ENCODE data around the gene PABPN1.
"Not testable (repeated sequence)": the region's sequence is repeated elsewhere in the genome, so short reads cannot be mapped to it uniquely, and the experiment has no call there.

The PABPN1 gene, protein sequence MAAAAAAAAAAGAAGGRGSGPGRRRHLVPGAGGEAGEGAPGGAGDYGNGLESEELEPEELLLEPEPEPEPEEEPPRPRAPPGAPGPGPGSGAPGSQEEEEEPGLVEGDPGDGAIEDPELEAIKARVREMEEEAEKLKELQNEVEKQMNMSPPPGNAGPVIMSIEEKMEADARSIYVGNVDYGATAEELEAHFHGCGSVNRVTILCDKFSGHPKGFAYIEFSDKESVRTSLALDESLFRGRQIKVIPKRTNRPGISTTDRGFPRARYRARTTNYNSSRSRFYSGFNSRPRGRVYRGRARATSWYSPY

DNA sequence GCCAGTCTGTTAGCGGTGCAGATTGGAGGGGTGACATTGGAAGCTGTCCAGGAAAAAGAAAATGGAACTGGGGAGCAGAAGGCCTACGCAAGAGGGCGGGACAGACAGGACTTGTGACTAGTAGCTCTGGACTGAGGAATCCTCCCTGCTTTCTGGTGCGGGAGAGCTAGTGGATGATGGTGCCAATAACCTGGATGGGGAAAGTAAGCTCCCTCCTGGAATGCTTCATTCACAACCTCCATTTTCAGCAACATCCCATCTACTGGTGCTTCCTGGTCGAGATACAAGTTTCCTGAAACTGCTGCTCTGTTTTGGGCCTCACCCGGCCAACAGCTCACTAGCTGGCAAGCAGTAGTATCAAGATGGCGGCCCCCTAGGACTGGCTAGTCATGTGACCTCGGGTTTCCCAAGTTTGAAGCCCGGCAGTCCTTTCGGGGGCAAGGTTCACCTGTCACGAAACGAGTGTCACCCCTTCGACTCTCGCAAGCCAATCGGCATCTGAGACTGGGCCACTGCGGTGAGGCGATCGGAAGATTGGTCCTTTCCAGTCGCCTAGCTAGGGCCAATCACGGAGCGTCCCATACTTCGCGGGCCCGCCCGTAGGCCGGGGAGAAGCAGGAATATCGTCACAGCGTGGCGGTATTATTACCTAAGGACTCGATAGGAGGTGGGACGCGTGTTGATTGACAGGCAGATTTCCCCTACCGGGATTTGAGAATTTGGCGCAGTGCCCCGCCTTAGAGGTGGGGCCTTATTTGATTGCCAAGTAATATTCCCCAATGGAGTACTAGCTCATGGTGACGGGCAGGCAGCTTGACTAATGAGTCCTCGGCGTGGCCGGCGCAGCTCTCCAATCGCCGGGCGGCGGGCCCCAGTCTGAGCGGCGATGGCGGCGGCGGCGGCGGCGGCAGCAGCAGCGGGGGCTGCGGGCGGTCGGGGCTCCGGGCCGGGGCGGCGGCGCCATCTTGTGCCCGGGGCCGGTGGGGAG, at the start of gene PABPN1:
TSS of gene PABPN1 (plus strand) at position 874 of the 988 bp plus-strand sequence. CDS start at position 887, 13 bp downstream.
- DNase-seq = peak; percentile 98 to 100

DNA sequence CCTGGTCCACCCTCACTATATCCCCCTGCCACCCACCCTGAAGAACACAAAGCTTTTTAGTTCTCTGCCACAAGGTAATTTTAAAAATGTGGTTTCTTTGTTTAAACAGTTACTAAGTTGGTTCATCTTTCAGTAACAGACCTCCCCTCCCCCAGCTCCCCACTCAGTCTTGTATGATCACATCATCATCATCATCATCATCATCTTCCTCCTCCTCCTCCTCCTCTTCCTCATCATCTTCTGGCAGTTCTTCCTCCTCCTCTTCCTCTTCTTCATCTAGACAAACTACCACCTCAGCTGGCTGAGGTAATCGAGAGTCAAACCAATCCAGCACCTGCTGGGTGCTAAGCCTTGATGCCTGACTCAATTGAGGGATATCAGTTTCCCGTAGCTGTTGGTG, 45.8 kb upstream of the PABPN1 start:
- no peak for DNase-seq

DNA sequence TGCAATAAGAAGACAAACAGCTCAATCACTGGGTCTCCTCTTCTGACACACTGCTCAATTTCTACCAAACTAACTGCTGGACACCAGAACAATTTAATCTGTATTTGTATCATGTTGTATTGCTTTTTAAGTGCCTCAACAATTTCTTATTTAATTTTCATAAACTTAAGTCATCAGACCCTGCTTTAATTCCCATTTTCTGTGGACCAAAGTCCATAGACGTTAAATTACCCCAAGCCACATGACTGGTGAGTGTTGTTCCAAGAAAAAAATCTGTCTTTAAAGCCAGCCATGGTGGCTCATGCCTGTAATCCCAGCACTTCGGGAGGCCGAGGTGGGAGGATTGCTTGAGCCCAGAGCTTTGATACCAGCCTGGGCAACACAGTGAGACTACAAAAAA, 44.1 kb upstream of the PABPN1 start:
- DNase-seq = no peak

DNA sequence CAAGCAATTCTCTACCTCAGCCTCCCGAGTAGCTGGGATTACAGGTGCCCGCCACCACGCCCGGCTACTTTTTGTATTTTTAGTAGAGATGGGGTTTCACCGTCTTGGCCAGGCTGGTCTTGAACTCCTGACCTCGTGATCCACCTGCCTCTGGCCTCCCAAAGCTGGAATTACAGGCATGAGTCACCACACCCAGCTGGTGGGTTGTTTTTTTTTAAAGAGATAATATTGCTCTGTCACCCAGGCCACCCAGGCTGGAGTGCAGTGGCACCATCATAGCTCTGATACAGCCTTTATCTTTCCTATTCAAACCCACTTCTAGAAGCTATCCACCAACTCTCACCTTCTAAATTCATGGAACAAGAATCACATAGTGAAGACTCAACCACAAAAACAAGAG, 43.3 kb upstream of the PABPN1 start:
- DNase-seq = not testable (repeated sequence)

DNA sequence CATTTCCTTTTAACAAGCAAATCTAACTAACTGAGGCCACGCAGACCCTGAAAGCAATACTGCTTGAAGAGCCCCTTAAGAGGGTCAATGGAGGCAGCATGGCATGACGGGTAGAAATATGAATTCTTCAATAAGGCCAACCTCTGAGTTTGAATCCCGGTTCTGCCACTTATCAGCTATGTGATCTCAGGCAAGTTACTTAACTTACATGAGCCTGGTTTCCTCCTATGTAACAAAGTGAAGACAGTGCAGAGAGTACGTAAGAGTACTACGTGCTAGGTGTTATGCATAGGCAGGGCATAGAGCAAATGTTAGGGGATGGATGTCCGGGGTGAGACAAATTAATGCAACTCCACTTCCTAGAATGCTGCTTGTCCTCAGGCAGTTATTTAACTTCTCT, 40.0 kb upstream of the PABPN1 start:
- DNase-seq = no peak

DNA sequence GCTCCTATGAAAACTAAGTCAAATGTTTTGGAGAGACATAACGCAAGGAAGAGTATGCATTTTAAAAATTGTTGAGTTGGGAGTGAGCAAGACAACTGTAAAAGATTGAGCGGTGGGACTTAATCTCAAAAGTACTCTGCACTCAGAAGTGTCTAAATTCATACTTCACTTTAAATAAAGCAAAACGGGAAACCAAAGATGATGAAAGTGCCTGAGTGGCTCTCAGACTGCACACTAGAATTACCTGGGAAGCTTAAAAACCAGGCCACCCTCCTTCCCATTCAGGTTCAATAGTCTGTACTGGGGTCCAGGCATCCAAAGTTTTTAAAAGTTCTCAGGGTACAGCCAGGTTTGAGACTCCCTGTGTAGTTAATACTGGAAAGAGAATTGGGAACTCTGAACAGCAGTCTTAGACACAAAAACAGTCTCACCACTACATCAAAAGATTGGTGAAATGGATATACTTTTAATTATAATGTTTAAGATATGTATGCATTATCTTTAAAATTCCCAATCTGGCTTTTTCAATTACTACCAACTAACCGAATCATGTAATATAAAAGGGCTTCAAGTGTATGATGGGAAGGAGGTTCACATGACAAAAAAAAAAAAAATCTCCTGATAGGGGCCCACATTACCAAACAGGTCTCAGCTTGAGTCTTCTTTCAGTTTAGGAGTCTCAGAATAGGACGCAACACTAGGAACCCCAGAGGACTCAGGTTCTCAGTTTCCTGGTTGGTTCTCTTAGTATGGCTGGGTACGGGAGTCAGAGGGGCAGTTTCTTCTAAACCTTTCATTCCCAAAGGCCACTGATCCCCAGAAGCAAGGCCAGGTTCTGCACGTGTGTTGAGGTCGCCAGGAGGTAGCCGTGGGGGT, 36.4 kb upstream of the PABPN1 start:
- peak in 1 of 2 experiments; percentile 16 for DNase-seq

DNA sequence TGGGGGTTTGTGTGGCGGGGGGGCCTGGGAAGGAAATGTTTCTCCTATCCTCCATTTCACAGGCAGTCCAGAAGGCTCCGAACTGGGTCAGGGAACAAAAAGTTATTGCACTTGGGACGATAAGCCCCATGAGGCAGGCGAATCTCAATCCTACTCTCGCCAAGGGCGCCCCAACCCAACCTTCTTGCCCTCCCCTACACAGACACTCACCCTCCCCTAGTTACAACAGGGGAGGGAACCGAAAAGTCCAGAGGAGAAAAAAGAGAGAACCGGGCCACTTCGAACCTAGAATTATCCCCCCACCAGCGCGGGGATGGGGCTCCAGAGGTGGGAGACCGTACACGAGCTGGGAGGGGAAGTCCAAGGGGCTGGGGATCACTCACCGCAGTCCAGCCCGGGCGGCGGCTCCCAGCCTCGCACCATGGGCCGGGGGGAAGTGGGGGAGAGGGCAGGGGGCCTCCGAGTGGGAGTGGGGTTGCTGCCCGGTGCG, 35.7 kb upstream of the PABPN1 start:
- no peak for DNase-seq

DNA sequence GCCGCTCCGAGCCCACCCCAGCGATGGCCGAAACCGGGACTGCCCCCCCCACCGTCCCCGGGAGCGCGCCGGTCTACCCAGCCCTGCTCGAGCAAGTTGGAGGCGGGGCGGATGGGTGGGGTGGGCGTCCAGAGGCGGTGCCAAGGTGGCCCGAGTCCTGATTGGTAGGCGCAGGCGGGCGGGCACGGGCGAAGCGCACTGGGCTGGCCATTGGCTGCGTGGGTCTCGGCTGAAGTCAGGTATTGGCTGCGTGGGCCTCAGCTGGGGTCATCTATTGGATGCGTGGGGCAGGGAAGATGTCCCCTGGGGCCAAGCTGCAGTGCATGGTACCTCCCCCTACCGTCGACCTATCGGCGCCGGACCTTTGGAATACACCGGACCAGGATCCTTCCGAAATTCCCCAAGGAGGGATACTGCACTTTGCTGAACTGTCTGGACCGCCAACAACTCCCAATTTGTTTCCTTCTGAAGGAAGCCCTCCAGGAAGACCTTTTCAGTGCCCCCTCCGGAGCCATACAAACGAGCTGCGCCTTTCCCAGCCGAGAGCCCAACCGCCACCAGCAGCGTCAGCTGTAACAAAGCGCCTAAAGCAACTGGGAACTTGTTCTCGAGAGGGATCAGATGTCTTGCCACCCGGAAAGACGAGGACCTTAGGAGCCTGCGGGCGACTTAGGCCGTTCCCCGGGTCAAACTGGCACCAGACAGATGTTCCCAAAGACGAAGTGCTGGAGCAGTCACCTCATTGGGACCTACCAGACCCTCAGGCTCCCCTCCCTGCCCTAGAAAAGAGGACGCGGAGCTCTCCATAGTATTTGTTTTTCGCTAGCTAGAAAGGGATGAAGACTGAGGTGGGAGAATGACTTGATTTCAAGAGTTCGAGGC, 35.0 kb upstream of the PABPN1 start, which contains the start of gene HOMEZ:
TSS of gene HOMEZ (minus strand) at position 113 of the 882 bp plus-strand sequence. CDS start 180 bp downstream, outside the sequence.
- DNase-seq = peak; percentile 96 to 99

DNA sequence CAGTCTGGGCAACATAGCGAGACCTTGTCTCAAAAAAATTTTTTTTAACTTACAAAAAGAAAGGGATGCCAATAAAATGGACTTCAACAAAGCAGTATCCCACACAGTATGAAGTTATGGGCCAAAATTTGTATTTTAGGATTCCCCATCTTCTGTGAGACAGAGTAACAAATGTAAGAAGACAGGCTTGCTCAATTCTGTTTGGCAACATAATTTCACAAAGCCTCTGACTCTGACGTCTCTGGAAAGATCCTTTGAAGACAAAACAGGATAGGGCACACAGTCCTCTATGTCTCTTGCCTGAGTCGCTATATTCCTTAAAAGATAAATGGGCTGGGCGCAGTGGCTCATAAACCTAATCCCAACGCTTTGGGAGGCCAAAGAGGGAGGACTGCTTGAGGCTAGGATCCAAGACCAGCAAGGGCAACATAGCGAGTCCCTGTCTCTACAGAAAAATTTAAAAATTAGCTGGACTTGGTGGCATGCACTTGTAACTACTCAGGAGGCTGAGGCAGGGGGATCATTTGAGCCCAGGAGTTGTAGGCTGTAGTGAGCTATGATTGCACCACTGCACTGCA, 34.3 kb upstream of the PABPN1 start:
- DNase-seq = no peak

DNA sequence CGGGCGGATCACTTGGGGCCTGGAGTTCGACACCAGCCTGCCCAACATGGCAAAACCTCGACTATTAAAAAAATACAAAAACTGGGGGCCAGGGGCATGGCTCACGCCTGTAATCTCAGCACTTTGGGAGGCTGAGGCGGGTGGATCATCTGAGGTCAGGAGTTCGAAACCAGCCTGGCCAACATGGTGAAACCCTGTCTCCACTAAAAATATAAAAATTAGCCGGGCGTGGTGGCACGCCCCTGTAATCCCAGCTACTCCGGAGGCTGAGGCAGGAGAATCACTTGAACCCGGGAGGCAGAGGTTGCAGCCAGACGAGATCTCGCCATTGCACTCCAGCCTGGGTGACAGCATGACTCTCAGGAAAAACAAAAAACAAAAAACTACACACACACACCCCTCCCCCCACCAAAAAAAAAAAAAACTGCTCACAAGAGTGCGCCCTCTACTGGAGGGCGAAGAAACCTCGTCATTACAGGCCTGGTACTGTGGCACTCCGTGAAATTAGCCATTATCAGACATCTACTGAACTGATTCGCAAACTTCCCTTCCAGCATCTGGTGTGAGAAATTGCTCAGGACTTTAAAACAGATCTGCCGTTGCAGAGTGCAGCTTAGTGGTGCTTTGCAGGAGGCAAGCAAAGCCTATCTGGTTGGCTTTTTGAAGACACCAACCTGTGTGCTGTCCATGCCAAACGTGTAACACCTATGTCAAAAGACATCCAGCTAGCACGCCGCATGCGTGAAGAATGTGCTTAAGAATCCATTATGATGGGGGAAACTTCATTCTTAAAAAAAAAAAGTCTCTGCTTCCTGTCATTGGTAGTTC, 26.3 kb upstream of the PABPN1 start:
- peak in 1 of 2 experiments; percentile 60 for DNase-seq

DNA sequence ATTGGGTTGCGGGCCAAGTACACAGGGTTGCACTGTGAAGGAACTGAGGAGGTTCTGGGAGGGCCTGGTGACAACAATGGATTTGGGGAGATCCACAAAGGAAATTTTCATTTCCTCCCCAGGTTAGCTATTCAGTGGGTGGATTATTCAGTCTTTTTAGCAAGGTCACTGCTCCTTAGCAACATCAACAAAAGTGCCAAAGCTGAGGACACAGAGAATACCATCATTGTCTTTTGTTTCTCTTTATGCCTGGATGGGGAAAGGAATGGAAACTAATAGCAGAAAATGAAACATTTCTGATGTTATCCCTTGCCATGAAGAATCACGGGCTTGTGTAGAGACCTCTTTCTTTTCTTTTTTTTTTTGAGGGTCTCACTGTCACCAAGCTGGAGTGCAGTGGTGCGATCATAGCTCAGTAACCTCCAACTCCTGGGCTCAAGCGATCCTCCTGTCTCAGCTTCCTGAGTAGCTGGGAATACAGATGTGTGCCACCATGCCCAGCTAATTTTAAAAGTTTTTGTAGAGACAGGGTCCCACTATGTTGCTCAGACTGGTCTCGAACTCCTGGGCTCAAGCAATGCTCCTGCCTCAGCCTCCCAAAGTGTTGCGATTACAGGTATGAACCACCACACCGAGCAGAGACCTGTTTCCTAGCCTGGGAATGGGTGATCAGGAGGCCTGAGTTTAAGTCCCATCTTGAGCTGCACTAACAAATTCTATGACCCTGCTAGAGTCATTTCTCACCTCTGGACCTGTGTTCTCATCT, 25.1 kb upstream of the PABPN1 start:
- DNase-seq = no peak

DNA sequence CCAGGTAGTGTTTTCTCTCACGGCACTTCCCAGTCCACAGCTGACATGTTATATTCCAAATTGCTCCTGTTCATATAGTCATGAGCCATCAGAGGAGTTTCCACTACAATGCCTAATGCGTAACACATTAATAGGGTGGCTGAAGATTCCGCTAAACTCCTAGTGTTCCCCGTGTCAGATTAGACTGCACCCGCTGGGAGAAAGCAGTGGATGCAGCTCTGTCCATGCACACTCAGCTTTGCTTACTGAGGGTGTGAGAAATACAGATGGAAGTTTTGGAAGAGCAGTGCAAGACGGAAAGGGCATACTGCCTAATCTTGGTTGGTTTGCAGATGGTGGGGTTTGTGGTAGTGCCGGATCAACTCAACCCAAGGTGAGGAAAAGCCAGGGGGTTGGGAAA, 24.2 kb upstream of the PABPN1 start:
- DNase-seq = no peak

DNA sequence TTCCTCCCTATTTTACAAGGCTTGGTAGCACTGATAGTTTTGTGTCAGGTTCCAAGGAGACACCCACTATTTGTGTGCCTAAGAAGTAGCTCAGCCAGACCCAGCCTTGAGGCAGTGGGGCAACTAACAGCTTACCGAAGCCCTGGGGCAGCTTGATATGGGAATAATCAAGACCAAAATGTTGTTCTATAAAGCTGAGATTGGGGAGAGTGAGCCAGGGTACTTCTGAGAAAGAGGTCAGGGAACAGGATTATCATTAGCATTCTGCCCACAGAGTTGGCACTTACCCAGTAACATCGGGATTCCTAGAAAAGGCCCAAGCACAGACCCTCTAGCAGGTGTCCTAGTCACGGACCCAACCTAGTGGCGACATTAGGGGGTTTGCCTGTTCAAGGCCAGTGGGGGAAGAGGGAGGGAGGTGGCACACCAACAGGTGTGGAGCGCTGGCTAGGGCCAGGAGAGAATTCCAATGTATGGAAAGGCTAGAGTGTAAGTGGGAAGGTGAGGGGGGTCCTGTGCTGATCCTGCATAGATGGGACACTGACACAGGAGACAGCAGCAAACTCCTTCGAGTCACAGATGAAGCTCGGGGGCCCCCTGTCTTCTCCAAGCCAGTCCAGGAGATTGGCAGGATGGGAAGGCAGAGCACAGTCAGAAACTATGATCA, 23.5 kb upstream of the PABPN1 start:
- DNase-seq = no peak

DNA sequence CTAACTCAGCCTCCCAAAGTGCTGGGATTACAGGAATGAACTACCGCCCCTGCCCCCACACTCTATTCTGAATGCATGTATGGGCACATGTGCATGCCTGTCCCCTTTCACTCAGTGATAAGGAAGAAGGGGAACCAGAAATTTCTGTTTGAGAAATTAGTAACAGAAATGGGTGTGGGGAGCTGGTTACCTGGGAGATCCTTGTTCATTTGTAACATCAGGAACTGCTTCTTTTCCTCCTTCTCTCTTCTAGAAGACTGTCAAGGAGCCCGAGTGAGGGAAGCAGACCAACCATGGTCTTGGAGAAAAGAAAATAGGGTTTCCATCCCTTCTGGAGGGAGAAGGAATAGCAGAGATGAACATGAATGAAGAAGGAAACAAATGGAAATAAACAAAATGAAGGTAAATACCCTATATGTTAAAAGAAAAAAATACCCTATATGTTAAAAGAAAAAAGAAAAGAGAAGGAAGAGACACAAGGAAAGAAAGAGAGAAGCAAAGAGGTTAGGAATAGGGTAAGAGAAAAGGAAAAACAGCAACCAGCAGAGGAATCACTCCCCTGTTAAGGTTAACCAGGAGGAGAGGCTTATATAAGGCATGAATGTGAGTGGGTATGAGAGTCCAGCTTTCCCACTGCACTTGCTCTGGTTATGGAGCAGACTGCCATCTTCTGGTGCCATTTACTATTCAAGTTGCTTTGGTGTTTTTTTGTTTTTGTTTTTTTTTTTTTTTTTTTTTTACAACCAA, 21.9 kb upstream of the PABPN1 start:
- DNase-seq = peak in 1 of 2 experiments; percentile 62

DNA sequence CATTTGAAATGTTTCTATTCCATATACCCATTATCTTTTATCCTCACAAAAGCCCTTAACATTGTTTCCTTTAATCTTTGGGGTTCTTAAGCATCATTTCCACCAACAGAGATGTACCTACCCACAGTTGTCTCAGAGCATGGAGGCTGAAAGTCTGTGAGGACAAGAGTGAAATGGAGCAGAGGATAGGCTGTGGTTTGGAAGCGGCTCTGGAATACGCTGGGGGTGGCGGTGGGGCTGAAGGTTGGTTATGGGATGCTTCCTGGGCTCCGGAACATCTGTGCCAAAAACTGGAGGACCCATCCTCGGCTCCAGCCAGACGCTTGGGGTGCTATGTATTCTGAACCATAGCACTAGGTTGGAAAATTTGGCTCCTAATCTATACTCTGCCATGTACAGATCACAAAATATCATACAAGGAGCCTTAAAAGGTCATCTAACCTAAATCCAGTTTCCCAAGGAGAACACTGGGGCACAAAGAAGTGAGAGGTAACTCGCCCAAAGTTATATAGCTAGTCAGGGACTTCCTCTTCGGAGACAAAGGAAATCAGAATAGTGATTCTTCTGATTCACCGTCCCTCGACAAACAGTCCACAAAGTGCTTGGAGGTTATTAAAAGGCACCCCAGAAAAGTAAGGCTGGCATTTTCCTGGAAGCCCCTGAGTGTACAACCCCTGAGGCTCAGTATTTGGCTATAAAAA, 21.1 kb upstream of the PABPN1 start:
- DNase-seq = no peak

DNA sequence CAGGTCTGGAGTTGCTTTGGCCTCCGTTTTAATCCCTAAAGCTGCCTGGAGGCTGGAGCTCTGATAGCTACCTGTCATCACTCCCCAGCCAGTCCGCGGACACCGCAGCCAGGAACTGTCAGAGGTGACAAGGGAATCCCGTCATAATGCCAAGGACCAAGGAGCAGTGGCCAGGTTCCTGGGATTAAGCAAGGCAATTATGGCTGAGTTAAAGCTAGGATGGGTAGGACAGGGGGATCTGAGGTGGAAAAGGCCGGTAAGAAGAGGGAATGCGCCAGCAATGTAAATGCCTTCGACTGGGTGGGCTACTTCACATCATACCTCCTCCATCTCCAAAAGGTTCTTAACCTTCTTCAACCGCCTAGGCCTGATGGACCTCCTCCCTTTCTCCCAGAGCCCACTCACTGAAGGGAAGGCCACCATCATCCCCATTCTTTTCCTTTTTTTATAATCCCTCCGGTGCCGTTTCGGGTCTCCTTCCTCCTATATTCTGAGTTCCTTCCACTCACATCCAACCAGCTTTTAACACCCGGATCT, 20.5 kb upstream of the PABPN1 start:
- no peak for DNase-seq

All from SW 1271 (cell line).